HepG2 (cell line): Measurements from ENCODE around the gene CTDSP1. TPM values are rescaled to one million over a fixed set of nuclear protein-coding genes. Genes with fewer than 3 reads are reported as not detected.

Experiments used
- CBX2 ChIP-seq, 2 experiments: fragments of 200-600 bp in 1 of 2; sonication (generic); formaldehyde crosslinking in 1 of 2; IDR thresholded peaks; 2 replicates each; pipeline versions ENCODE4 v1.7.0 to v1.8.1; 2018 to 2022; ENCODE audit warnings: low read depth in 2 of 2, low read length in 1 of 2, mild to moderate bottlenecking in 1 of 2, missing genetic modification reagents in 1 of 2
- HDAC1 ChIP-seq: sonication (generic); formaldehyde crosslinking; IDR thresholded peaks from 2 replicates; pipeline ENCODE4 v1.5.1; 2020; ENCODE audit warnings: mild to moderate bottlenecking, missing genetic modification reagents
- ISL2 ChIP-seq: sonication (generic); formaldehyde crosslinking; IDR thresholded peaks from 2 replicates; pipeline ENCODE4 v1.5.0; 2020; ENCODE audit warnings: missing genetic modification reagents
- MED13 ChIP-seq: sonication (generic); formaldehyde crosslinking; IDR thresholded peaks from 2 replicates; pipeline ENCODE4 v1.5.0; 2020; ENCODE audit warnings: missing genetic modification reagents
- MTA3 ChIP-seq: sonication (generic); formaldehyde crosslinking; IDR thresholded peaks from 2 replicates; pipeline ENCODE4 v1.4.0; 2020; ENCODE audit warnings: missing genetic modification reagents
- NBN ChIP-seq: fragments of 450-650 bp; conservative IDR thresholded peaks from 2 replicates; pipeline ENCODE4 v1.6.1; 2017
- SALL1 ChIP-seq: sonication (generic); formaldehyde crosslinking; IDR thresholded peaks from 2 replicates; pipeline ENCODE4 v1.8.0; 2022; ENCODE audit warnings: mild to moderate bottlenecking, missing genetic modification reagents
- SAP130 ChIP-seq: IDR thresholded peaks from 2 replicates; pipeline ENCODE4 v1.6.1; 2016; ENCODE audit warnings: low read depth
- SRSF1 ChIP-seq: fragments of 200-400 bp; formaldehyde crosslinking; optimal IDR thresholded peaks from 2 replicates; pipeline ENCODE3; 2017; ENCODE audit warnings: mild to moderate bottlenecking, low read depth, low read length, moderate library complexity
- ZFAT ChIP-seq: sonication (generic); formaldehyde crosslinking; conservative IDR thresholded peaks from 2 replicates; pipeline ENCODE4 v1.8.1; 2023; ENCODE audit warnings: missing genetic modification reagents, inconsistent platforms
- ZFP37 ChIP-seq: sonication (generic); formaldehyde crosslinking; IDR thresholded peaks from 2 replicates; pipeline ENCODE4 v1.4.0; 2020; ENCODE audit warnings: missing genetic modification reagents, borderline replicate concordance
- ZNF205 ChIP-seq: IDR thresholded peaks from 2 replicates; pipeline ENCODE4 v1.6.1; 2018; ENCODE audit warnings: missing biosample characterization, missing genetic modification reagents
- ZNF253 ChIP-seq: sonication (generic); formaldehyde crosslinking; IDR thresholded peaks from 2 replicates; pipeline ENCODE4 v1.8.0; 2022; ENCODE audit warnings: mild to moderate bottlenecking, missing genetic modification reagents, borderline replicate concordance
- ZNF431 ChIP-seq: sonication (generic); formaldehyde crosslinking; IDR thresholded peaks from 2 replicates; pipeline ENCODE4 v1.9.0; 2022; ENCODE audit warnings: missing genetic modification reagents, low read depth, mild to moderate bottlenecking, borderline replicate concordance
- ZNF713 ChIP-seq: sonication (generic); formaldehyde crosslinking; IDR thresholded peaks from 2 replicates; pipeline ENCODE4 v1.4.0; 2020; ENCODE audit warnings: mild to moderate bottlenecking, missing genetic modification reagents
- ZNF788 ChIP-seq: sonication (generic); formaldehyde crosslinking; IDR thresholded peaks from 2 replicates; pipeline ENCODE4 v1.5.0; 2020; ENCODE audit warnings: mild to moderate bottlenecking, missing genetic modification reagents, borderline replicate concordance
- ZSCAN29 ChIP-seq: sonication (generic); formaldehyde crosslinking; conservative IDR thresholded peaks from 2 replicates; pipeline ENCODE4 v1.4.0; 2020; ENCODE audit warnings: mild to moderate bottlenecking, missing genetic modification reagents
- polyA plus RNA-seq, 8 experiments: library from polyadenylated mRNA; depleted of rRNA in 3 of 8; stranded (reverse) in 7 of 8; unstranded in 1 of 8; fragments of >200 nt; fragmentation: Illumina TruSeq in 4 of 8; extraction: Trizol in 4 of 8; gene quantifications; 2 replicates each; pipeline versions ENCODE4 v1.2.1 to v1.2.3, GENCODE V29; 2011 to 2016; ENCODE audit warnings: low read depth in 4 of 8, missing spikeins in 1 of 8, mixed read lengths in 1 of 8; ENCODE audit not compliant: insufficient read depth in 1 of 8
- total RNA-seq, 5 experiments: library from RNA; depleted of rRNA; stranded (reverse); fragments of >200 nt; fragmentation: Illumina TruSeq; extraction: Trizol; gene quantifications; 2 replicates each; pipeline ENCODE4 v1.2.3, GENCODE V29; 2016; ENCODE audit warnings: low read depth in 1 of 5
- TF ChIP-seq, protein P1 (sequence below): sonication (generic); formaldehyde crosslinking; IDR thresholded peaks from 2 replicates; pipeline ENCODE4 v1.4.0; 2020; ENCODE audit warnings: missing genetic modification reagents, low read depth, mild to moderate bottlenecking, borderline replicate concordance
- TF ChIP-seq, protein P2 (sequence below): IDR thresholded peaks from 2 replicates; pipeline ENCODE4 v1.6.1; 2016; ENCODE audit warnings: missing compliant biosample characterization, missing genetic modification reagents, borderline replicate concordance
- TF ChIP-seq, protein P3 (sequence below): sonication (generic); formaldehyde crosslinking; IDR thresholded peaks from 2 replicates; pipeline ENCODE4 v1.4.0; 2020; ENCODE audit warnings: missing genetic modification reagents, borderline replicate concordance
- TF ChIP-seq, protein P4 (sequence below): sonication (generic); formaldehyde crosslinking; IDR thresholded peaks from 2 replicates; pipeline ENCODE4 v1.4.0; 2020; ENCODE audit warnings: low read depth, missing genetic modification reagents

CTDSP1 gene
- total and polyA plus RNA-seq, 2 of the 13 experiments (the other 11 are each of a cell fraction or from before 2014, with no cell fraction given) = 91.0 to 268 TPM

DNA sequence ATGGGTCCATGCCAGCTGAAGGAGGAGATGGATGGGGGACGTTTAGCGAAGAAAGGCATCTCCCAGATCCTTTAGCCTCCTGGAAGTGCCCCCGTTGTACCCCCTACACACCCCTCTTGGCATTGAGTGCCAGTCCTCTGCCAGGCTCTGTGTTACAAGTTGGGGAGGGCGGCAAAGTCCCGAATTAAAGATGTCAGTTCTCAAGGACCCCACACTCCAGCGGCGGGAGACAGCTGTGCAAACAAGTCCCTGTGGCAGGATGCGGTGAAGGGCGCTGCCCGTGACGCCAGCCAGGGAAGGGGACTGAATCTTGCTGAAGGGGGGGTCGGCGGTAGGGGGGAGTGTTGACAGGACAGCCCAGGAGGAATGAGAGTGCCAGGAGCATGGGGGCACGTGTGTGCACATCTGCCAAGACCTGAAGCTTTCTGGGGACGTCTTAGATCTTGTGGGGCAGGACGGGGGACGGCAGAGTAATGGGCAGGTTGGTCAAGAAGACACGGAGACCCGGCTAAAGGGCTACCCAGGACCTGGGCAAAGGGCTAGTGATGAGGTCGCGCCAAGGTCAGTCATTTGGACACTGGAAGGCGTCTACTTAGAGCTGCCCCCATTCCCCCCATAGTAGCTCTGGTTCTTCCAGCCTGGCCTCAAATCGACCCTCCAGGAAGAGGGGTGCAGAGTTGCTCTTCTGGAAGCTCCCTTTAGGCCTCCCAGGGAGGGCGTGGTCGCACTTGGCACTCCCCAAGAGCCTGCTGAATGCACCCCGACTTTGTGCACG is 2.8 kb upstream of the CTDSP1 start (continued):
- TF ChIP-seq ISL2 (CRISPR knock-in tag) (no peak), SALL1 (CRISPR knock-in tag) (no peak; the same call in 1 of the 2 replicates), CBX2 (IDR thresholded peaks at IDR 0.05; ENCODE audit: low read depth, low read length) (no peak), CBX2 (CRISPR knock-in tag; IDR thresholded peaks at IDR 0.05; ENCODE audit: low read depth) (0 out of 2 replicates have a peak, but pooled peaks have one; percentile 71), ZFAT (CRISPR knock-in tag) (no peak), ZNF431 (CRISPR knock-in tag) (no peak), ZSCAN29 (no peak), ZNF205 (CRISPR knock-in tag) (no peak), SRSF1 (peak; percentile 89), ZFP37 (peak; percentile 62; the same call in 1 of the 2 replicates), MED13 (CRISPR knock-in tag) (no peak), SAP130 (CRISPR knock-in tag) (peak; percentile 62; the same call in 1 of the 2 replicates), HDAC1 (CRISPR knock-in tag) (peak; percentile 58), MTA3 (CRISPR knock-in tag) (no peak), NBN (no peak), ZNF788 (no peak; the same call in 1 of the 2 replicates), ZNF253 (no peak), ZNF713 (CRISPR knock-in tag) (no peak)
- TF ChIP-seq, protein P1, sequence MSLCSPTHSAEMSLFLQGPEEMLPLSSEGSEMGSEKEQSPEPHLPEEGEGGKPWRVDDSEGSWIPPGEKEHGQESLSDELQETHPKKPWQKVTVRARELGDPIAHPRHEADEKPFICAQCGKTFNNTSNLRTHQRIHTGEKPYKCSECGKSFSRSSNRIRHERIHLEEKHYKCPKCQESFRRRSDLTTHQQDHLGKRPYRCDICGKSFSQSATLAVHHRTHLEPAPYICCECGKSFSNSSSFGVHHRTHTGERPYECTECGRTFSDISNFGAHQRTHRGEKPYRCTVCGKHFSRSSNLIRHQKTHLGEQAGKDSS = no peak
- TF ChIP-seq, protein P2, sequence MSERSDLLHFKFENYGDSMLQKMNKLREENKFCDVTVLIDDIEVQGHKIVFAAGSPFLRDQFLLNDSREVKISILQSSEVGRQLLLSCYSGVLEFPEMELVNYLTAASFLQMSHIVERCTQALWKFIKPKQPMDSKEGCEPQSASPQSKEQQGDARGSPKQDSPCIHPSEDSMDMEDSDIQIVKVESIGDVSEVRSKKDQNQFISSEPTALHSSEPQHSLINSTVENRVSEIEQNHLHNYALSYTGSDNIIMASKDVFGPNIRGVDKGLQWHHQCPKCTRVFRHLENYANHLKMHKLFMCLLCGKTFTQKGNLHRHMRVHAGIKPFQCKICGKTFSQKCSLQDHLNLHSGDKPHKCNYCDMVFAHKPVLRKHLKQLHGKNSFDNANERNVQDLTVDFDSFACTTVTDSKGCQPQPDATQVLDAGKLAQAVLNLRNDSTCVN = peak; percentile 40; the same call in 1 of the 2 replicates
- TF ChIP-seq, protein P3, sequence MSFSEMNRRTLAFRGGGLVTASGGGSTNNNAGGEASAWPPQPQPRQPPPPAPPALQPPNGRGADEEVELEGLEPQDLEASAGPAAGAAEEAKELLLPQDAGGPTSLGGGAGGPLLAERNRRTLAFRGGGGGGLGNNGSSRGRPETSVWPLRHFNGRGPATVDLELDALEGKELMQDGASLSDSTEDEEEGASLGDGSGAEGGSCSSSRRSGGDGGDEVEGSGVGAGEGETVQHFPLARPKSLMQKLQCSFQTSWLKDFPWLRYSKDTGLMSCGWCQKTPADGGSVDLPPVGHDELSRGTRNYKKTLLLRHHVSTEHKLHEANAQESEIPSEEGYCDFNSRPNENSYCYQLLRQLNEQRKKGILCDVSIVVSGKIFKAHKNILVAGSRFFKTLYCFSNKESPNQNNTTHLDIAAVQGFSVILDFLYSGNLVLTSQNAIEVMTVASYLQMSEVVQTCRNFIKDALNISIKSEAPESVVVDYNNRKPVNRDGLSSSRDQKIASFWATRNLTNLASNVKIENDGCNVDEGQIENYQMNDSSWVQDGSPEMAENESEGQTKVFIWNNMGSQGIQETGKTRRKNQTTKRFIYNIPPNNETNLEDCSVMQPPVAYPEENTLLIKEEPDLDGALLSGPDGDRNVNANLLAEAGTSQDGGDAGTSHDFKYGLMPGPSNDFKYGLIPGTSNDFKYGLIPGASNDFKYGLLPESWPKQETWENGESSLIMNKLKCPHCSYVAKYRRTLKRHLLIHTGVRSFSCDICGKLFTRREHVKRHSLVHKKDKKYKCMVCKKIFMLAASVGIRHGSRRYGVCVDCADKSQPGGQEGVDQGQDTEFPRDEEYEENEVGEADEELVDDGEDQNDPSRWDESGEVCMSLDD (CRISPR knock-in tag) = peak; percentile 83; the same call in 1 of the 2 replicates
- TF ChIP-seq, protein P4, sequence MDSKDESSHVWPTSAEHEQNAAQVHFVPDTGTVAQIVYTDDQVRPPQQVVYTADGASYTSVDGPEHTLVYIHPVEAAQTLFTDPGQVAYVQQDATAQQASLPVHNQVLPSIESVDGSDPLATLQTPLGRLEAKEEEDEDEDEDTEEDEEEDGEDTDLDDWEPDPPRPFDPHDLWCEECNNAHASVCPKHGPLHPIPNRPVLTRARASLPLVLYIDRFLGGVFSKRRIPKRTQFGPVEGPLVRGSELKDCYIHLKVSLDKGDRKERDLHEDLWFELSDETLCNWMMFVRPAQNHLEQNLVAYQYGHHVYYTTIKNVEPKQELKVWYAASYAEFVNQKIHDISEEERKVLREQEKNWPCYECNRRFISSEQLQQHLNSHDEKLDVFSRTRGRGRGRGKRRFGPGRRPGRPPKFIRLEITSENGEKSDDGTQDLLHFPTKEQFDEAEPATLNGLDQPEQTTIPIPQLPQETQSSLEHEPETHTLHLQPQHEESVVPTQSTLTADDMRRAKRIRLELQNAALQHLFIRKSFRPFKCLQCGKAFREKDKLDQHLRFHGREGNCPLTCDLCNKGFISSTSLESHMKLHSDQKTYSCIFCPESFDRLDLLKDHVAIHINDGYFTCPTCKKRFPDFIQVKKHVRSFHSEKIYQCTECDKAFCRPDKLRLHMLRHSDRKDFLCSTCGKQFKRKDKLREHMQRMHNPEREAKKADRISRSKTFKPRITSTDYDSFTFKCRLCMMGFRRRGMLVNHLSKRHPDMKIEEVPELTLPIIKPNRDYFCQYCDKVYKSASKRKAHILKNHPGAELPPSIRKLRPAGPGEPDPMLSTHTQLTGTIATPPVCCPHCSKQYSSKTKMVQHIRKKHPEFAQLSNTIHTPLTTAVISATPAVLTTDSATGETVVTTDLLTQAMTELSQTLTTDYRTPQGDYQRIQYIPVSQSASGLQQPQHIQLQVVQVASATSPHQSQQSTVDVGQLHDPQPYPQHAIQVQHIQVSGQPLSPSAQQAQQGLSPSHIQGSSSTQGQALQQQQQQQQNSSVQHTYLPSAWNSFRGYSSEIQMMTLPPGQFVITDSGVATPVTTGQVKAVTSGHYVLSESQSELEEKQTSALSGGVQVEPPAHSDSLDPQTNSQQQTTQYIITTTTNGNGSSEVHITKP = 0 out of 2 replicates have a peak, but pooled peaks have one; percentile 38
